Right lobe of liver (tissue), 4 donors: ENCODE data around the gene LHX1.

ENCODE experiments used
- POLR2A ChIP-seq: fragments of 450-650 bp; IDR thresholded peaks from one replicate; pipeline ENCODE4 v1.6.1; 2017; ENCODE audit warnings: antibody characterized with exemption, mild to moderate bottlenecking
- TF ChIP-seq, protein P1 (sequence below), 4 donors: fragments of 200-600 bp in 3 of 4; fragments of 450-650 bp in 1 of 4; IDR thresholded peaks; one replicate each; pipeline versions ENCODE4 v1.5.1 to v1.8.0; 2016 to 2022; ENCODE audit warnings: antibody characterized with exemption in 4 of 4, mild to moderate bottlenecking in 2 of 4
- donor health status: DM: no; HTN: no; CAD: no.
- donor health status: DM: no; HTN: no; CAD: no.
- donor health status: DM: no; HTN: yes; CAD: no.

DNA sequence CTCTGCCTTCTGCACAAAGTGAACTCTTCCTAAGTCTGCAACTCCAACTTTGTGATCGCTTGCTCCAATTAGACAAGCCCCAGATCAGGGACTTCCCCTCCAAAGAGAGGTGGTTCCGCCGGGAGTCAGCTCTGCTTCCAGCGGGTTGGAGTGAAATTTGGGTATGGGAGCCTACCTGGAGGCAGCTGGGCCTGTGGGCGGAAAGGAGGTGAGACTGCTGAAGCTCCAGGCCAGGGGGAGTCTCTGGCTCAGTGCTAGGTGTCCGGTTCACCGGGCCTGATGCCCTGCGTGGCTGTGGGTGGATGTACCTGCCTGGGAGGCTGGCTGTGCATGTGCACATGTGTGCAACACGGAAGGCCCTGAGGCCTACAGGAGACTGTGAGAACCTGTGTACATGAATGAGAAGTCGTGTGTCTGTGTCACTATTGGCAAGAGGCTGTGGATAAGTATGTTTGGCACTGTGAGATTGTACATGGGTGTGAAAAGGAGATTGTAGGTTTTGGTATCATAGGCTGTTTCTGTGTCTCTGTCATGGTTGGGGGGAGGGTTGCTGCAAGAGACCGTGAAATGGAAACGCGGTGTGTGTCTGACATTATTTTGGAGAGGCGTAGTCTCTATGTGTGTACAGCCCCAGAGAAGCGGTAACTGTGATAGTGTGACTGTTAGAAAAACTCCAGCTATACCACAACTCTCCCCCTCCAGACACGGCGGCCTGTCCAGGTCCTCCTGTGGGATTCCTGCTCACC is 4.2 kb downstream of the LHX1 start:
- TF ChIP-seq, protein P1, sequence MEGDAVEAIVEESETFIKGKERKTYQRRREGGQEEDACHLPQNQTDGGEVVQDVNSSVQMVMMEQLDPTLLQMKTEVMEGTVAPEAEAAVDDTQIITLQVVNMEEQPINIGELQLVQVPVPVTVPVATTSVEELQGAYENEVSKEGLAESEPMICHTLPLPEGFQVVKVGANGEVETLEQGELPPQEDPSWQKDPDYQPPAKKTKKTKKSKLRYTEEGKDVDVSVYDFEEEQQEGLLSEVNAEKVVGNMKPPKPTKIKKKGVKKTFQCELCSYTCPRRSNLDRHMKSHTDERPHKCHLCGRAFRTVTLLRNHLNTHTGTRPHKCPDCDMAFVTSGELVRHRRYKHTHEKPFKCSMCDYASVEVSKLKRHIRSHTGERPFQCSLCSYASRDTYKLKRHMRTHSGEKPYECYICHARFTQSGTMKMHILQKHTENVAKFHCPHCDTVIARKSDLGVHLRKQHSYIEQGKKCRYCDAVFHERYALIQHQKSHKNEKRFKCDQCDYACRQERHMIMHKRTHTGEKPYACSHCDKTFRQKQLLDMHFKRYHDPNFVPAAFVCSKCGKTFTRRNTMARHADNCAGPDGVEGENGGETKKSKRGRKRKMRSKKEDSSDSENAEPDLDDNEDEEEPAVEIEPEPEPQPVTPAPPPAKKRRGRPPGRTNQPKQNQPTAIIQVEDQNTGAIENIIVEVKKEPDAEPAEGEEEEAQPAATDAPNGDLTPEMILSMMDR (IDR thresholded peaks at IDR 0.05) = no peak
- no peak for TF ChIP-seq POLR2A
